ENCODE measurements around the gene DNMBP.

DNA sequence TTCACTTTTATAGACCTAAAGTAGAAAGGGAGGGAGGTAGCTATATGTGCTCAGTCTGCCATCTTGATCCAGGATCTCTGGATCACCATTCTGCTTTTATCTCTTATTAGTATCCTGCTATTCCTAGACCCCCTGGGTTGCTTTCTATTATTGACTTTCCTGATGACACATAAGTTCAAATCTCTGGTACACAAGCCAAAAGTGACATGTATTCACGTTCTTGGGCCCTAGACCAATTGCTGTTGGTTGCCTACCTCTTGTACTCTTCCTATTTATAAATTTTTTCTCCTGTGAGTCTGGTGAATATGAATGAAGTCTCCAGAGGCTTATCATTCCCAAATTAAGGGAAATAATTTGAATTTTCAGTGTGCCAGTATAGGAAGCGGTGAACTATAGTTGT is 56.9 kb downstream of the DNMBP start:
- TF ChIP-seq CTCF (IDR thresholded peaks at IDR 0.05) = no peak
- no peak for TF ChIP-seq EP300 (IDR thresholded peaks at IDR 0.05)

Measured in tibial nerve (tissue), 4 donors.